ENCODE data around the gene GLI2. TPM values are rescaled to one million over a fixed set of nuclear protein-coding genes. Genes with fewer than 3 reads are reported as not detected.

GLI2 gene
- total and polyA plus RNA-seq, 2 of the 8 experiments (the other 6 are each of a cell fraction or from before 2014, with no cell fraction given): 18.4 to 46.9 TPM

DNA sequence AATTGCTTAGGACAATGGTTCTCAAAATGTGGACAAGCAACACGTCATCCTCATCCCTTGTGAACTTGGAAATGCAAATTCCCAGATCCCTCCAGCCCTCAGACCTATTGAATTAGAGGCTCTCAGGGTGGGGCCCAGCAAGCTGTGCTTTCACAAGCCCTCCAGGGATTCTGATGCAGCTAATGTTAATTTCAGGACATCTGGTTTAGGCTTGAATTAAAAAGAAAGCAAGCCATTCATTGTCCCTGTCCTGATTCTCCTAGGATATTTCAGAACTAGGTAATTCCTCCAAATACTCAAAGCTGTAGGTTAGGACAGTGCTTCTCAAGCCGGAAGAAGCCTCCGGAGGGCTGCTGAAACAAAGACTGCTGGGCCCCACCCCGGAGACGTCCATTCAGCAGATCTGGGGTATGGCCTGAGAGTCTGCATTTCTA is 26.0 kb upstream of the GLI2 start (continued):
- TF ChIP-seq NRF1 (IDR thresholded peaks at IDR 0.05; ENCODE audit: low read depth, low read length) (no peak), BACH1 (IDR thresholded peaks at IDR 0.05; ENCODE audit: low read length) (no peak), CHD1 (IDR thresholded peaks at IDR 0.05; ENCODE audit: low read depth, low read length) (no peak), SP2 (IDR thresholded peaks at IDR 0.05; ENCODE audit: low read length) (no peak), SUZ12 (IDR thresholded peaks at IDR 0.05; ENCODE audit: low read length) (no peak), CTBP2 (IDR thresholded peaks at IDR 0.05; ENCODE audit: borderline replicate concordance, insufficient read depth, insufficient read length, low read length) (peak; percentile 41), RFX5 (IDR thresholded peaks at IDR 0.05; ENCODE audit: borderline replicate concordance, low read depth, low read length) (no peak), SP4 (IDR thresholded peaks at IDR 0.05; ENCODE audit: low read length) (no peak), USF2 (IDR thresholded peaks at IDR 0.05; ENCODE audit: low read length) (no peak), RXRA (IDR thresholded peaks at IDR 0.05; ENCODE audit: insufficient read depth, low read depth, low read length) (no peak), EGR1 (IDR thresholded peaks at IDR 0.05; ENCODE audit: borderline replicate concordance, low read depth, low read length) (no peak), NANOG (IDR thresholded peaks at IDR 0.05; ENCODE audit: insufficient read depth, low read depth, low read length, poor library complexity, severe bottlenecking) (peak; percentile 47)

Data from H1 (cell line).